Activated CD8-positive, alpha-beta T cell treated with anti-CD3 and anti-CD28 coated beads, Interleukin-2, amount 10 ng/mL, durations not matched to agents 7 days and 5 days (primary cell): Measurements from ENCODE around the gene OR51E1. TPM values are rescaled to one million over a fixed set of nuclear protein-coding genes. Genes with fewer than 3 reads are reported as not detected.

Experiments
- ATAC-seq: fragments of 150-1000 bp; cut with Tn5 transposase; one replicate; pipeline ENCODE4 v1.10.0; 2021; ENCODE audit warnings: moderate library complexity
- CTCF ChIA-PET: fragments of 350-600 bp; sonication (Branson Sonifier 250); formaldehyde crosslinking; loops from one replicate; lab custom pipeline; 2021; ENCODE audit warnings: antibody characterized with exemption; lab: Charles Lee
- POLR2A ChIA-PET: fragments of 350-600 bp; sonication (Branson Sonifier 250); formaldehyde crosslinking; loops from one replicate; lab custom pipeline; 2021; ENCODE audit warnings: antibody characterized with exemption; lab: Charles Lee
- DNase-seq: peaks from one replicate; pipeline ENCODE4 v3.0.0-alpha.2; 2020
- H3K27ac Mint-ChIP-seq: one replicate; pipeline ENCODE4 v1.8.0; 2021; ENCODE audit warnings: mild to moderate bottlenecking, mixed read lengths
- H3K27me3 Mint-ChIP-seq: one replicate; pipeline ENCODE4 v1.8.0; 2021; ENCODE audit warnings: low read depth, mixed read lengths
- H3K36me3 Mint-ChIP-seq: one replicate; pipeline ENCODE4 v1.8.0; 2021; ENCODE audit warnings: low read depth, mixed read lengths
- H3K4me1 Mint-ChIP-seq: one replicate; pipeline ENCODE4 v1.8.0; 2021; ENCODE audit warnings: low read depth, mixed read lengths
- H3K4me3 Mint-ChIP-seq: one replicate; pipeline ENCODE4 v1.8.0; 2021; ENCODE audit warnings: mild to moderate bottlenecking, mixed read lengths
- H3K9me3 Mint-ChIP-seq: one replicate; pipeline ENCODE4 v1.8.0; 2022; ENCODE audit warnings: mixed read lengths; ENCODE audit not compliant: insufficient read depth
- total RNA-seq, 2 experiments: library from RNA; stranded (reverse); gene quantifications; one replicate each; pipeline ENCODE4 v1.2.3, GENCODE V29; 2021

The OR51E1 gene
- total RNA-seq, 2 experiments from 2014 or later = not detected

GRCh38 chr11:4654635-4655369, 11.0 kb downstream of the OR51E1 start:
- CTCF ChIA-PET = no interaction called here
- no peaks in the 10 kb centered on the region for H3K9me3 Mint-ChIP-seq
- H3K36me3 Mint-ChIP-seq = no peaks in the 10 kb centered on the region
- no peak overlapping the region for H3K4me3 Mint-ChIP-seq
- ATAC-seq (no peak), DNase-seq (no peak)
- no peaks in the 10 kb centered on the region for H3K4me1 Mint-ChIP-seq
- no peak overlapping the region for H3K27ac Mint-ChIP-seq
- POLR2A ChIA-PET = no interaction called here
- no peaks in the 10 kb centered on the region for H3K27me3 Mint-ChIP-seq

- POLR2A ChIA-PET = no interaction called here
- ATAC-seq = no peak
- H3K4me3 Mint-ChIP-seq = no peak overlapping the region
- no peaks in the 10 kb centered on the region for H3K4me1 Mint-ChIP-seq
- H3K27me3 Mint-ChIP-seq = no peaks in the 10 kb centered on the region
- H3K9me3 Mint-ChIP-seq = no peaks in the 10 kb centered on the region
- H3K27ac Mint-ChIP-seq = no peak overlapping the region
- DNase-seq = no peak
- CTCF ChIA-PET = interaction anchor here (1.6 kb wide), 1 partner anchor 22 kb away, joined by 7 read pairs; the partner anchor contains the start of gene OR51D1
- H3K36me3 Mint-ChIP-seq = no peaks in the 10 kb centered on the region
Observed at GRCh38 chr11:4658629-4659445, 15.1 kb downstream of the OR51E1 start.

- Mint-ChIP-seq H3K4me3 (no peak overlapping the region), H3K27ac (no peak overlapping the region), H3K36me3 (no peaks in the 10 kb centered on the region), H3K9me3 (no peaks in the 10 kb centered on the region), H3K4me1 (no peaks in the 10 kb centered on the region), H3K27me3 (no peaks in the 10 kb centered on the region)
- ATAC-seq (no peak), DNase-seq (no peak)
- CTCF ChIA-PET = no interaction called here
- POLR2A ChIA-PET = no interaction called here
Observed at GRCh38 chr11:4662876-4663275, 19.1 kb downstream of the OR51E1 start.

- H3K4me1 Mint-ChIP-seq = no peaks in the 10 kb centered on the region
- ChIA-PET CTCF (interaction anchor here (0.9 kb wide), 1 partner anchor 27 kb away, joined by 3 read pairs; the partner anchor contains the start of gene OR51D1), POLR2A (no interaction called here)
- ATAC-seq (no peak), DNase-seq (no peak)
- no peak overlapping the region for H3K27ac Mint-ChIP-seq
- H3K27me3 Mint-ChIP-seq = no peaks in the 10 kb centered on the region
- no peaks in the 10 kb centered on the region for H3K9me3 Mint-ChIP-seq
- no peaks in the 10 kb centered on the region for H3K36me3 Mint-ChIP-seq
- H3K4me3 Mint-ChIP-seq = no peak overlapping the region
Observed at GRCh38 chr11:4664183-4664582, 20.4 kb downstream of the OR51E1 start.

GRCh38 chr11:4664786-4665185, 21.0 kb downstream of the OR51E1 start:
- no peaks in the 10 kb centered on the region for H3K9me3 Mint-ChIP-seq
- no peaks in the 10 kb centered on the region for H3K36me3 Mint-ChIP-seq
- ATAC-seq (no peak), DNase-seq (no peak)
- no peaks in the 10 kb centered on the region for H3K4me1 Mint-ChIP-seq
- H3K27me3 Mint-ChIP-seq = peaks cover 2% of the 10 kb centered on the region
- ChIA-PET CTCF (no interaction called here), POLR2A (no interaction called here)
- no peak overlapping the region for H3K27ac Mint-ChIP-seq
- H3K4me3 Mint-ChIP-seq = no peak overlapping the region

GRCh38 chr11:4665424-4665823, 21.6 kb downstream of the OR51E1 start:
- no peaks in the 10 kb centered on the region for H3K36me3 Mint-ChIP-seq
- no peak overlapping the region for H3K27ac Mint-ChIP-seq
- peaks cover 2% of the 10 kb centered on the region for H3K27me3 Mint-ChIP-seq
- no peak overlapping the region for H3K4me3 Mint-ChIP-seq
- ChIA-PET POLR2A (no interaction called here), CTCF (no interaction called here)
- no peak for DNase-seq
- ATAC-seq = no peak
- H3K4me1 Mint-ChIP-seq = no peaks in the 10 kb centered on the region
- H3K9me3 Mint-ChIP-seq = no peaks in the 10 kb centered on the region

- DNase-seq = no peak
- Mint-ChIP-seq H3K9me3 (no peaks in the 10 kb centered on the region), H3K27ac (no peak overlapping the region), H3K27me3 (peaks cover 2% of the 10 kb centered on the region), H3K4me3 (no peak overlapping the region), H3K36me3 (no peaks in the 10 kb centered on the region), H3K4me1 (no peaks in the 10 kb centered on the region)
- ChIA-PET CTCF (interaction anchor here (1.5 kb wide), 1 partner anchor 35 kb away, joined by 3 read pairs; no protein-coding TSS in a partner anchor), POLR2A (no interaction called here)
- no peak for ATAC-seq
Observed at GRCh38 chr11:4671741-4672140, 28.0 kb downstream of the OR51E1 start.

GRCh38 chr11:4672470-4672869, 28.7 kb downstream of the OR51E1 start:
- CTCF ChIA-PET = interaction anchor here (0.6 to 1.5 kb wide), 2 partner anchors 36 to 45 kb away, joined by 3 read pairs; no protein-coding TSS in a partner anchor
- Mint-ChIP-seq H3K36me3 (no peaks in the 10 kb centered on the region), H3K4me1 (no peaks in the 10 kb centered on the region), H3K27ac (no peak overlapping the region), H3K27me3 (peaks cover 2% of the 10 kb centered on the region), H3K9me3 (no peaks in the 10 kb centered on the region), H3K4me3 (no peak overlapping the region)
- POLR2A ChIA-PET = no interaction called here
- DNase-seq = no peak
- ATAC-seq = no peak

- Mint-ChIP-seq H3K4me3 (no peak overlapping the region), H3K27me3 (peaks cover 2% of the 10 kb centered on the region), H3K27ac (no peak overlapping the region), H3K9me3 (no peaks in the 10 kb centered on the region), H3K4me1 (no peaks in the 10 kb centered on the region), H3K36me3 (no peaks in the 10 kb centered on the region)
- ChIA-PET CTCF (no interaction called here), POLR2A (no interaction called here)
- DNase-seq (no peak), ATAC-seq (no peak)
Observed at GRCh38 chr11:4673781-4674180, 30.0 kb downstream of the OR51E1 start.

GRCh38 chr11:4677948-4678347, 34.2 kb downstream of the OR51E1 start:
- CTCF ChIA-PET = no interaction called here

GRCh38 chr11:4680341-4680740, 36.6 kb downstream of the OR51E1 start:
- Mint-ChIP-seq H3K4me1 (no peaks in the 10 kb centered on the region), H3K27me3 (no peaks in the 10 kb centered on the region), H3K27ac (no peak overlapping the region), H3K9me3 (no peaks in the 10 kb centered on the region), H3K36me3 (no peaks in the 10 kb centered on the region), H3K4me3 (no peak overlapping the region)
- ChIA-PET CTCF (no interaction called here), POLR2A (no interaction called here)
- DNase-seq (no peak), ATAC-seq (no peak)

More at GRCh38 chr11:4677948-4678347, 34.2 kb downstream of the OR51E1 start:
- no peaks in the 10 kb centered on the region for H3K4me1 Mint-ChIP-seq
- no peak overlapping the region for H3K27ac Mint-ChIP-seq
- no peaks in the 10 kb centered on the region for H3K36me3 Mint-ChIP-seq
- H3K9me3 Mint-ChIP-seq = no peaks in the 10 kb centered on the region
- no peak for ATAC-seq
- DNase-seq = no peak
- POLR2A ChIA-PET = no interaction called here
- no peaks in the 10 kb centered on the region for H3K27me3 Mint-ChIP-seq
- no peak overlapping the region for H3K4me3 Mint-ChIP-seq
